CD4-positive, alpha-beta T cell (primary cell): ENCODE measurements around the gene ATAD3C. TPM values are rescaled to one million over a fixed set of nuclear protein-coding genes. Genes with fewer than 3 reads are reported as not detected.
"Not testable (repeated sequence)": the region's sequence is repeated elsewhere in the genome, so short reads cannot be mapped to it uniquely, and the experiment has no call there.

ENCODE experiments used
- ATAC-seq: fragments of 200-7000 bp; cut with Tn5 transposase; one replicate; pipeline ENCODE4 v1.10.0; 2022; ENCODE audit warnings: mild to moderate bottlenecking; ENCODE audit not compliant: poor library complexity
- CTCF ChIA-PET: fragments of 350-600 bp; sonication (Branson Sonifier 250); formaldehyde crosslinking; loops from one replicate; lab custom pipeline; 2021; ENCODE audit warnings: antibody characterized with exemption, inconsistent platforms; lab: Charles Lee
- POLR2A ChIA-PET: fragments of 350-600 bp; sonication (Branson Sonifier 250); formaldehyde crosslinking; loops from one replicate; lab custom pipeline; 2021; ENCODE audit warnings: antibody characterized with exemption, inconsistent platforms; lab: Charles Lee
- DNase-seq, 14 experiments: peaks; one replicate each; pipeline ENCODE4 v3.0.0-alpha.2; 2013 to 2020; ENCODE audit warnings: mixed read lengths in 2 of 14
- H3K27ac ChIP-seq, 2 donors: one replicate each; pipeline versions ENCODE4 v1.5.1 to v1.7.0; 2013; ENCODE audit warnings: low read length in 2 of 2, low read depth in 1 of 2, mild to moderate bottlenecking in 1 of 2
- H3K27me3 ChIP-seq, 2 experiments: 1 replicate in 1 of 2; 2 replicates in 1 of 2; pipeline versions ENCODE4 v1.6.1 to v1.7.0; 2013; ENCODE audit warnings: low read length in 2 of 2, control low read depth in 1 of 2, mild to moderate bottlenecking in 1 of 2, moderate library complexity in 1 of 2; ENCODE audit not compliant: insufficient read depth in 2 of 2, control insufficient read depth in 1 of 2
- H3K36me3 ChIP-seq: one replicate; pipeline ENCODE4 v1.6.1; 2013; ENCODE audit warnings: low read length, control low read depth; ENCODE audit not compliant: insufficient read depth
- H3K4me1 ChIP-seq: one replicate; pipeline ENCODE4 v1.6.1; 2013; ENCODE audit warnings: low read length, control low read depth; ENCODE audit not compliant: insufficient read depth
- H3K4me3 ChIP-seq: one replicate; pipeline ENCODE4 v1.5.1; 2013; ENCODE audit warnings: mild to moderate bottlenecking, low read length, moderate library complexity
- H3K9me3 ChIP-seq, 2 experiments: 1 replicate in 1 of 2; 2 replicates in 1 of 2; pipeline versions ENCODE4 v1.6.1 to v1.7.0; 2013; ENCODE audit warnings: low read length in 2 of 2, mild to moderate bottlenecking in 2 of 2, control low read depth in 1 of 2, moderate library complexity in 1 of 2; ENCODE audit not compliant: control insufficient read depth in 1 of 2, insufficient read depth in 1 of 2
- H3K27ac Mint-ChIP-seq: one replicate; pipeline ENCODE4 v1.8.0; 2020; ENCODE audit warnings: mixed read lengths
- H3K27me3 Mint-ChIP-seq: one replicate; pipeline ENCODE4 v1.8.0; 2021; ENCODE audit warnings: mixed read lengths
- H3K36me3 Mint-ChIP-seq: one replicate; pipeline ENCODE4 v1.8.0; 2021; ENCODE audit warnings: low read depth, mixed read lengths
- H3K4me1 Mint-ChIP-seq: one replicate; pipeline ENCODE4 v1.8.0; 2021; ENCODE audit warnings: low read depth, mixed read lengths
- H3K4me3 Mint-ChIP-seq: one replicate; pipeline ENCODE4 v1.8.0; 2020; ENCODE audit warnings: mild to moderate bottlenecking, mixed read lengths
- H3K9me3 Mint-ChIP-seq: one replicate; pipeline ENCODE4 v1.8.0; 2020; ENCODE audit warnings: mixed read lengths
- intact Hi-C, 2 experiments: fragments of 100-400 bp; cut with DNase I in 1 of 2; cut with micrococcal nuclease in 1 of 2; formaldehyde crosslinking; loops; one replicate each; pipeline versions ENCODE4 v1.15.1 to v1.9.0; 2023 to 2025; cut with DNase I, micrococcal nuclease
- total RNA-seq, 174 experiments: library from RNA in 2 of 174; stranded (reverse) in 2 of 174; gene quantifications; one replicate each; pipeline ENCODE4 v1.2.3 and lab custom pipeline; 2021 to 2026
- TF ChIP-seq, protein P1 (sequence below): fragments of 200-600 bp; IDR thresholded peaks from one replicate; pipeline ENCODE4 v1.8.0; 2022; ENCODE audit warnings: antibody characterized with exemption, mild to moderate bottlenecking

Gene ATAD3C
- total RNA-seq, 2 experiments from 2014 or later: 0.28 to 0.74 TPM

DNA sequence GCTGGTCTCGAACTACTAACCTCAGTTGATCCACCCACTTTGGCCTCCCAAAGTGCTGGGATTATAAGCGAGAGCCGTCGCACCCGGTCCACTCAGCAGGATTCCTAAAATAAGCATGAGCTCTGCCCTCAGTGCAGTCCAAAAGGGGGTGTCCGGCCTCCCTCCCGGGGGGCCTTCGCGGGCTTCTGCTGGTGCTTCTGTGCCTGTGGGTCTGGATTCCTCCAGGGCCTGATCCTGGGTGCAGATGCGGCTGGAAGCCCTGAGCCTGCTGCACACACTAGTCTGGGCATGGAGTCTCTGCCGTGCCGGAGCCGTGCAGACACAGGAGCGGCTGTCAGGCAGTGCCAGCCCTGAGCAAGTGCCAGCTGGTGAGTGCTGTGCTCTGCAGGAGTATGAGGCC is 67.4 kb downstream of the ATAD3C start:
- H3K9me3 ChIP-seq, H3K27me3 ChIP-seq, H3K4me3 ChIP-seq, H3K27me3 Mint-ChIP-seq, H3K9me3 Mint-ChIP-seq, CTCF ChIA-PET, H3K27ac Mint-ChIP-seq, intact Hi-C loops, H3K4me1 Mint-ChIP-seq, DNase-seq, H3K4me3 Mint-ChIP-seq, H3K27ac ChIP-seq, ATAC-seq, POLR2A ChIA-PET, H3K4me1 ChIP-seq: not testable (repeated sequence)
- peaks cover 17% of the 10 kb centered on the region for H3K36me3 Mint-ChIP-seq
- peaks cover 23% of the 10 kb centered on the region for H3K36me3 ChIP-seq

DNA sequence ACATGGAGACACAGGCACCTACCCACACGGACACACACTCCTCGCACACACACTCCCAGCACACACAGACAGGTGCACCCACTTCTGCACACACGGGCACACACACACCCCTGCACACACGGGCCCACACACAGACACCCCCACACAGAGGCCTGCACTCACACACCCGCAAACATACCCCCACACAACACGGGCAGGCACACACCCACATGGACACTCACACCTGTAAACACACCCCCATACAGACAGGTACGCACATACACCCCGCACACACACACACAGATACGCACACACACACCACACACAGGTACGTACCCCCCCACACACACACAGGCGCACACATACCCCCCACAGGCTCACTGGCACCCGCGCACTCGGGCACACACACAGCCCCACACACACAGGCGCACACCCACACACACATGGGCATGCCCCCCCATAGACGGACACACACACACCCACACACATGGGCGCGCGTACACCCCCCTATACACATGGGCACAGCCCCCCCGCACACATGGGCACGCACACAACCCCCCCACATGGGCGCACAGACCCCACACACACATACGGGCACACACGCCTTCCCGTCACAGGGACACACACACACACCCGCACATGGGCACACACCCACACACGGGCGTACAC is 68.6 kb downstream of the ATAD3C start:
- peak overlapping the region; percentile 15 for H3K4me3 Mint-ChIP-seq
- peaks cover 15% of the 10 kb centered on the region for H3K36me3 Mint-ChIP-seq
- Histone ChIP-seq H3K4me3 (no peak overlapping the region), H3K4me1 (peaks cover 4% of the 10 kb centered on the region), H3K27ac (no peak overlapping the region), H3K9me3 (no peaks in the 10 kb centered on the region), H3K36me3 (peaks cover 23% of the 10 kb centered on the region), H3K27me3 (no peaks in the 10 kb centered on the region)
- ATAC-seq: no peak
- DNase-seq: peak in 1 of 14 experiments; percentile 34
- no peaks in the 10 kb centered on the region for H3K9me3 Mint-ChIP-seq
- intact Hi-C loops: no loop called here
- TF ChIP-seq, protein P1, sequence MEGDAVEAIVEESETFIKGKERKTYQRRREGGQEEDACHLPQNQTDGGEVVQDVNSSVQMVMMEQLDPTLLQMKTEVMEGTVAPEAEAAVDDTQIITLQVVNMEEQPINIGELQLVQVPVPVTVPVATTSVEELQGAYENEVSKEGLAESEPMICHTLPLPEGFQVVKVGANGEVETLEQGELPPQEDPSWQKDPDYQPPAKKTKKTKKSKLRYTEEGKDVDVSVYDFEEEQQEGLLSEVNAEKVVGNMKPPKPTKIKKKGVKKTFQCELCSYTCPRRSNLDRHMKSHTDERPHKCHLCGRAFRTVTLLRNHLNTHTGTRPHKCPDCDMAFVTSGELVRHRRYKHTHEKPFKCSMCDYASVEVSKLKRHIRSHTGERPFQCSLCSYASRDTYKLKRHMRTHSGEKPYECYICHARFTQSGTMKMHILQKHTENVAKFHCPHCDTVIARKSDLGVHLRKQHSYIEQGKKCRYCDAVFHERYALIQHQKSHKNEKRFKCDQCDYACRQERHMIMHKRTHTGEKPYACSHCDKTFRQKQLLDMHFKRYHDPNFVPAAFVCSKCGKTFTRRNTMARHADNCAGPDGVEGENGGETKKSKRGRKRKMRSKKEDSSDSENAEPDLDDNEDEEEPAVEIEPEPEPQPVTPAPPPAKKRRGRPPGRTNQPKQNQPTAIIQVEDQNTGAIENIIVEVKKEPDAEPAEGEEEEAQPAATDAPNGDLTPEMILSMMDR: no peak
- CTCF ChIA-PET: no interaction called here
- no peaks in the 10 kb centered on the region for H3K27me3 Mint-ChIP-seq
- no peak overlapping the region for H3K27ac Mint-ChIP-seq
- POLR2A ChIA-PET: no interaction called here
- no peaks in the 10 kb centered on the region for H3K4me1 Mint-ChIP-seq

DNA sequence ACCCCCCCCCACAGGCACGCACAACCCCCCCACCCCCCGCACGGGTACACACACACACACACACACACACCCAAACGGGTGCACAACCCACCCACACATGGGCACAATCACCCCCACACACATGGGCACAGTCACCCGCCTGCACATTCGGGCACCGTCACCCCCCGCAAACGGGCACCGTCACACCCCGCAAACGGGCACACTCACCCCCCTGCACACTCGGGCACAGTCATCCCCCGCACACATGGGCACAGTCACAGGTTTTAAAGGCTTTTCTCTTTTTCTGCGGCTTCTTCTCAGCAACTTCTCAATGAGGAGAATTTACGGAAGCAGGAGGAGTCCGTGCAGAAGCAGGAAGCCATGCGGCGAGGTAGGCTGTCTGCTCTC is 69.1 kb downstream of the ATAD3C start:
- H3K9me3 ChIP-seq, intact Hi-C loops, H3K9me3 Mint-ChIP-seq, H3K4me3 Mint-ChIP-seq, H3K4me1 Mint-ChIP-seq, H3K27me3 Mint-ChIP-seq, ATAC-seq, DNase-seq, POLR2A ChIA-PET, H3K27ac Mint-ChIP-seq, CTCF ChIA-PET, H3K27me3 ChIP-seq, H3K4me3 ChIP-seq, H3K27ac ChIP-seq, H3K4me1 ChIP-seq: not testable (repeated sequence)
- H3K36me3 ChIP-seq: peaks cover 23% of the 10 kb centered on the region
- H3K36me3 Mint-ChIP-seq: peaks cover 15% of the 10 kb centered on the region

Other genes with a start within 250 kb of the ATAD3C start
- 10 to 100 TPM; 14.8 to 17.8 TPM for gene TNFRSF18, start 243.1 kb upstream of the ATAD3C start, total RNA-seq
- 10 to 100 TPM; 27.6 to 28.6 TPM for gene TNFRSF4, start 235.5 kb upstream of the ATAD3C start, total RNA-seq
- 10 to 100 TPM; 66.3 to 71.0 TPM for gene SDF4, start 217.7 kb upstream of the ATAD3C start, total RNA-seq
- 1 to 10 TPM; 4.9 to 5.1 TPM for gene B3GALT6, start 217.5 kb upstream of the ATAD3C start, total RNA-seq
- gene C1QTNF12, start 203.0 kb upstream of the ATAD3C start, total RNA-seq: 1 to 10 TPM; 3.4 to 4.8 TPM
- 10 to 100 TPM; 41.4 to 41.5 TPM for gene UBE2J2, start 175.8 kb upstream of the ATAD3C start, total RNA-seq
- gene SCNN1D, start 169.3 kb upstream of the ATAD3C start, total RNA-seq: 10 to 100 TPM; 12.0 to 13.3 TPM
- 10 to 100 TPM; 45.3 to 46.4 TPM for gene ACAP3, start 141.8 kb upstream of the ATAD3C start, total RNA-seq
- gene PUSL1, start 141.1 kb upstream of the ATAD3C start, total RNA-seq: 10 to 100 TPM; 18.1 to 19.2 TPM
- 100 to 1,000 TPM; 130 to 137 TPM for gene INTS11, start 125.0 kb upstream of the ATAD3C start, total RNA-seq
- 10 to 100 TPM; 11.6 to 12.9 TPM for gene CPTP, start 124.9 kb upstream of the ATAD3C start, total RNA-seq
- 1 to 10 TPM; 3.3 to 3.4 TPM for gene TAS1R3, start 118.4 kb upstream of the ATAD3C start, total RNA-seq
- gene DVL1, start 100.3 kb upstream of the ATAD3C start, total RNA-seq: 10 to 100 TPM; 44.9 to 45.5 TPM
- 1 to 10 TPM; 1.6 to 2.9 TPM for gene MXRA8, start 91.1 kb upstream of the ATAD3C start, total RNA-seq
- 10 to 100 TPM; 59.2 to 64.6 TPM for gene AURKAIP1, start 74.5 kb upstream of the ATAD3C start, total RNA-seq
- gene CCNL2, start 50.4 kb upstream of the ATAD3C start, total RNA-seq: 100 to 1,000 TPM; 274 to 281 TPM
- gene MRPL20, start 42.4 kb upstream of the ATAD3C start, total RNA-seq: 100 to 1,000 TPM in 1 of 2 experiments, 10 to 100 TPM in 1; 99.9 to 103 TPM
- gene ANKRD65, start 28.4 kb upstream of the ATAD3C start, total RNA-seq: not detected
- gene VWA1, start 14.0 kb upstream of the ATAD3C start, total RNA-seq: not detected
- 10 to 100 TPM; 44.3 to 49.1 TPM for gene ATAD3B, start 22.1 kb downstream of the ATAD3C start, total RNA-seq
- gene ATAD3A, start 62.5 kb downstream of the ATAD3C start, total RNA-seq: 10 to 100 TPM; 17.0 to 19.5 TPM
- gene TMEM240, start 90.9 kb downstream of the ATAD3C start, total RNA-seq: 1 to 10 TPM in 1 of 2 experiments, under 1 TPM in 1; 0.75 to 1.5 TPM
- 100 to 1,000 TPM in 1 of 2 experiments, 10 to 100 TPM in 1; 95.4 to 101 TPM for gene SSU72, start 125.2 kb downstream of the ATAD3C start, total RNA-seq
- 1 to 10 TPM; 1.0 to 1.3 TPM for gene FNDC10, start 150.4 kb downstream of the ATAD3C start, total RNA-seq
- gene MIB2, start 165.8 kb downstream of the ATAD3C start, total RNA-seq: 10 to 100 TPM; 58.3 to 59.4 TPM
- 1 to 10 TPM; 3.0 to 3.7 TPM for gene MMP23B, start 182.5 kb downstream of the ATAD3C start, total RNA-seq
- 10 to 100 TPM; 49.8 to 52.0 TPM for gene CDK11B, start 209.3 kb downstream of the ATAD3C start, total RNA-seq
- gene SLC35E2B, start 243.1 kb downstream of the ATAD3C start, total RNA-seq: 10 to 100 TPM; 43.9 to 45.3 TPM